Activated CD8-positive, alpha-beta T cell treated with anti-CD3 and anti-CD28 coated beads for 36 hours (primary cell): ENCODE data around the gene DCDC1. TPM values are rescaled to one million over a fixed set of nuclear protein-coding genes. Genes with fewer than 3 reads are reported as not detected.
"Not testable (repeated sequence)": the region's sequence is repeated elsewhere in the genome, so short reads cannot be mapped to it uniquely, and the experiment has no call there.

Experiments
- ATAC-seq: fragments of 200-7000 bp; cut with Tn5 transposase; one replicate; pipeline ENCODE4 v1.10.0; 2021; ENCODE audit warnings: mild to moderate bottlenecking, moderate library complexity
- CTCF ChIA-PET: fragments of 350-600 bp; sonication (Branson Sonifier 250); formaldehyde crosslinking; loops from one replicate; lab custom pipeline; 2021; ENCODE audit warnings: antibody characterized with exemption; lab: Charles Lee
- POLR2A ChIA-PET: fragments of 350-600 bp; sonication (Branson Sonifier 250); formaldehyde crosslinking; loops from one replicate; lab custom pipeline; 2021; ENCODE audit warnings: antibody characterized with exemption; lab: Charles Lee
- DNase-seq: peaks from one replicate; pipeline ENCODE4 v3.0.0-alpha.2; 2020
- H3K27ac Mint-ChIP-seq: one replicate; pipeline ENCODE4 v1.8.0; 2021; ENCODE audit warnings: mild to moderate bottlenecking, mixed read lengths
- H3K27me3 Mint-ChIP-seq: one replicate; pipeline ENCODE4 v1.8.0; 2021; ENCODE audit warnings: mixed read lengths
- H3K36me3 Mint-ChIP-seq: one replicate; pipeline ENCODE4 v1.8.0; 2021; ENCODE audit warnings: low read depth, mixed read lengths
- H3K4me1 Mint-ChIP-seq: one replicate; pipeline ENCODE4 v1.8.0; 2021; ENCODE audit warnings: low read depth, mixed read lengths
- H3K4me3 Mint-ChIP-seq: one replicate; pipeline ENCODE4 v1.8.0; 2021; ENCODE audit warnings: mild to moderate bottlenecking, moderate library complexity, mixed read lengths
- H3K9me3 Mint-ChIP-seq: one replicate; pipeline ENCODE4 v1.8.0; 2021; ENCODE audit warnings: mixed read lengths
- intact Hi-C: fragments of 100-400 bp; cut with micrococcal nuclease; formaldehyde crosslinking; loops from one replicate; pipeline ENCODE4 v1.10.0; 2022
- total RNA-seq, 2 experiments: library from RNA; stranded (reverse); gene quantifications; one replicate each; pipeline ENCODE4 v1.2.3, GENCODE V29; 2021
- TF ChIP-seq, protein P1 (sequence below): fragments of 200-600 bp; IDR thresholded peaks from one replicate; pipeline ENCODE4 v1.8.0; 2022; ENCODE audit warnings: antibody characterized with exemption, mild to moderate bottlenecking

The DCDC1 gene
- total RNA-seq, 2 experiments from 2014 or later, result not detected

GRCh38 chr11:30983143-30983542 is 386.4 kb downstream of the DCDC1 start:
- intact Hi-C loops, result no loop called here
- Mint-ChIP-seq H3K4me1 (no peaks in the 10 kb centered on the region), H3K36me3 (no peaks in the 10 kb centered on the region), H3K27ac (no peak overlapping the region), H3K9me3 (no peaks in the 10 kb centered on the region), H3K27me3 (no peaks in the 10 kb centered on the region), H3K4me3 (no peak overlapping the region)
- CTCF ChIA-PET, result no interaction called here
- no peak for ATAC-seq
- TF ChIP-seq, protein P1, sequence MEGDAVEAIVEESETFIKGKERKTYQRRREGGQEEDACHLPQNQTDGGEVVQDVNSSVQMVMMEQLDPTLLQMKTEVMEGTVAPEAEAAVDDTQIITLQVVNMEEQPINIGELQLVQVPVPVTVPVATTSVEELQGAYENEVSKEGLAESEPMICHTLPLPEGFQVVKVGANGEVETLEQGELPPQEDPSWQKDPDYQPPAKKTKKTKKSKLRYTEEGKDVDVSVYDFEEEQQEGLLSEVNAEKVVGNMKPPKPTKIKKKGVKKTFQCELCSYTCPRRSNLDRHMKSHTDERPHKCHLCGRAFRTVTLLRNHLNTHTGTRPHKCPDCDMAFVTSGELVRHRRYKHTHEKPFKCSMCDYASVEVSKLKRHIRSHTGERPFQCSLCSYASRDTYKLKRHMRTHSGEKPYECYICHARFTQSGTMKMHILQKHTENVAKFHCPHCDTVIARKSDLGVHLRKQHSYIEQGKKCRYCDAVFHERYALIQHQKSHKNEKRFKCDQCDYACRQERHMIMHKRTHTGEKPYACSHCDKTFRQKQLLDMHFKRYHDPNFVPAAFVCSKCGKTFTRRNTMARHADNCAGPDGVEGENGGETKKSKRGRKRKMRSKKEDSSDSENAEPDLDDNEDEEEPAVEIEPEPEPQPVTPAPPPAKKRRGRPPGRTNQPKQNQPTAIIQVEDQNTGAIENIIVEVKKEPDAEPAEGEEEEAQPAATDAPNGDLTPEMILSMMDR, result no peak
- POLR2A ChIA-PET, result no interaction called here
- DNase-seq, result no peak

GRCh38 chr11:30967579-30967978 is 402.0 kb downstream of the DCDC1 start:
- H3K27ac Mint-ChIP-seq, result no peak overlapping the region

GRCh38 chr11:30960387-30960992 is 409.0 kb downstream of the DCDC1 start:
- no peak for ATAC-seq
- TF ChIP-seq, protein P1, result no peak
- Mint-ChIP-seq H3K27ac (no peak overlapping the region), H3K36me3 (no peaks in the 10 kb centered on the region), H3K4me3 (no peak overlapping the region), H3K27me3 (no peaks in the 10 kb centered on the region), H3K9me3 (no peaks in the 10 kb centered on the region), H3K4me1 (no peaks in the 10 kb centered on the region)
- intact Hi-C loops, result no loop called here
- POLR2A ChIA-PET, result no interaction called here
- CTCF ChIA-PET, result no interaction called here
- DNase-seq, result no peak

More at GRCh38 chr11:30967579-30967978, 402.0 kb downstream of the DCDC1 start:
- no peak for ATAC-seq
- intact Hi-C loops, result no loop called here
- Mint-ChIP-seq H3K4me3 (no peak overlapping the region), H3K9me3 (peaks cover 3% of the 10 kb centered on the region), H3K36me3 (peaks cover 1% of the 10 kb centered on the region), H3K4me1 (no peaks in the 10 kb centered on the region), H3K27me3 (peaks cover 2% of the 10 kb centered on the region)
- ChIA-PET CTCF (no interaction called here), POLR2A (no interaction called here)
- TF ChIP-seq, protein P1, result no peak
- no peak for DNase-seq

DNA sequence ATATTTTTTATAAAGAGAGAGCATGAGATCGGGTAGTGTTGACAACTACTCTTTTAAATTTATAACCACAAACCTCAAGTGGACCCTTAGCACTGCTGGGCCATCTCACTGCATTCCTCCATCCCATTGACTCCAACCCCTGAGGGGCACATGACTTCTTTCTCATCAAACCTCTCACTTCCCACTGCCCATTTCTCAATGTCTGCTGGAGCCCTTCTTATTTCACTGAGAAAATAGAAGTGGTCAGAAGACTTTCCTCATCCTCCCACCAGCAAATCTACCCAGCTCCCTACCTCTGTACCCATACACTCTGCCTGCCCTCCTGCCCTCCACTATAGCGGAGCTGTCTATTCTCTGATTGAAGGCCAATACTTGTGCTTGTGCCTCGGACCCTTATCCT is 412.8 kb downstream of the DCDC1 start:
- DNase-seq (no peak), ATAC-seq (no peak)
- H3K9me3 Mint-ChIP-seq, result no peaks in the 10 kb centered on the region
- intact Hi-C loops, result no loop called here
- H3K27ac Mint-ChIP-seq, result no peak overlapping the region
- POLR2A ChIA-PET, result no interaction called here
- no peaks in the 10 kb centered on the region for H3K27me3 Mint-ChIP-seq
- TF ChIP-seq, protein P1, result no peak
- H3K36me3 Mint-ChIP-seq, result no peaks in the 10 kb centered on the region
- no peaks in the 10 kb centered on the region for H3K4me1 Mint-ChIP-seq
- H3K4me3 Mint-ChIP-seq, result no peak overlapping the region
- CTCF ChIA-PET, result no interaction called here

DNA sequence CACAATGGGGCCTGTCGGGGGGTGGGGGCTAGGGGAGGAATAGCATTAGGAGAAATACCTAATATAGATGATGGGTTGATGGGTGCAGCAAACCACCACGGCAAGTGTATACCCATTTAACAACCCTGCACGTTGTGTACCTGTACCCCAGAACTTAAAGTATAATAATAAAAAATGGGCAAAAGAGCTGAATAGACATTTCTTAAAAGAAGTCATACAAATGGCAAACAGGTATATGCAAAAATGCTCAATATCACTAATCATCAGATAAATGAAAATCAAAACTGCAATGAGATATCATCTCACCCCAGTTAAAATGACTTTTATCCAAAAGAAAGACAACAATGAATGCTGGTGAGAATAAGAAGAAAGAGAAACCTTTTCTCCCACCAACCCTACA is 419.7 kb downstream of the DCDC1 start:
- intact Hi-C loops, result no loop called here
- Mint-ChIP-seq H3K27me3 (no peaks in the 10 kb centered on the region), H3K9me3 (peaks cover 8% of the 10 kb centered on the region), H3K27ac (no peak overlapping the region), H3K4me1 (no peaks in the 10 kb centered on the region), H3K36me3 (no peaks in the 10 kb centered on the region), H3K4me3 (no peak overlapping the region)
- ATAC-seq, result no peak
- DNase-seq, result no peak
- POLR2A ChIA-PET, result no interaction called here
- CTCF ChIA-PET, result no interaction called here
- TF ChIP-seq, protein P1, result no peak

GRCh38 chr11:30947715-30948114 is 421.8 kb downstream of the DCDC1 start:
- DNase-seq, intact Hi-C loops, CTCF ChIA-PET, H3K4me1 Mint-ChIP-seq, H3K27me3 Mint-ChIP-seq, H3K9me3 Mint-ChIP-seq, H3K36me3 Mint-ChIP-seq, H3K27ac Mint-ChIP-seq, ATAC-seq, H3K4me3 Mint-ChIP-seq, POLR2A ChIA-PET: not testable (repeated sequence)
